ENCODE data around the gene STOM.

The STOM gene

GRCh38 chr9:121301881-121302286 lies 68.2 kb downstream of the STOM start:
- DNase-seq (ENCODE audit: low read depth) = no peak
- TF ChIP-seq, protein P1, sequence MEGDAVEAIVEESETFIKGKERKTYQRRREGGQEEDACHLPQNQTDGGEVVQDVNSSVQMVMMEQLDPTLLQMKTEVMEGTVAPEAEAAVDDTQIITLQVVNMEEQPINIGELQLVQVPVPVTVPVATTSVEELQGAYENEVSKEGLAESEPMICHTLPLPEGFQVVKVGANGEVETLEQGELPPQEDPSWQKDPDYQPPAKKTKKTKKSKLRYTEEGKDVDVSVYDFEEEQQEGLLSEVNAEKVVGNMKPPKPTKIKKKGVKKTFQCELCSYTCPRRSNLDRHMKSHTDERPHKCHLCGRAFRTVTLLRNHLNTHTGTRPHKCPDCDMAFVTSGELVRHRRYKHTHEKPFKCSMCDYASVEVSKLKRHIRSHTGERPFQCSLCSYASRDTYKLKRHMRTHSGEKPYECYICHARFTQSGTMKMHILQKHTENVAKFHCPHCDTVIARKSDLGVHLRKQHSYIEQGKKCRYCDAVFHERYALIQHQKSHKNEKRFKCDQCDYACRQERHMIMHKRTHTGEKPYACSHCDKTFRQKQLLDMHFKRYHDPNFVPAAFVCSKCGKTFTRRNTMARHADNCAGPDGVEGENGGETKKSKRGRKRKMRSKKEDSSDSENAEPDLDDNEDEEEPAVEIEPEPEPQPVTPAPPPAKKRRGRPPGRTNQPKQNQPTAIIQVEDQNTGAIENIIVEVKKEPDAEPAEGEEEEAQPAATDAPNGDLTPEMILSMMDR (IDR thresholded peaks at IDR 0.05; ENCODE audit: low read depth, low read length) = no peak
- TF ChIP-seq MYC (IDR thresholded peaks at IDR 0.05; ENCODE audit: low read depth, low read length) = no peak
- no peak for TF ChIP-seq POLR2A (IDR thresholded peaks at IDR 0.05; ENCODE audit: extremely low read depth, insufficient read length)
- TF ChIP-seq MAX (IDR thresholded peaks at IDR 0.05; ENCODE audit: low read depth, low read length) = no peak
- H3K4me3 ChIP-seq (ENCODE audit: low read depth, low read length) = no peak overlapping the region

GRCh38 chr9:121300283-121301119 lies 69.5 kb downstream of the STOM start:
- no peak for DNase-seq (ENCODE audit: low read depth)
- TF ChIP-seq, protein P1 (IDR thresholded peaks at IDR 0.05; ENCODE audit: low read depth, low read length) = no peak
- TF ChIP-seq MAX (IDR thresholded peaks at IDR 0.05; ENCODE audit: low read depth, low read length) = no peak
- no peak for TF ChIP-seq POLR2A (IDR thresholded peaks at IDR 0.05; ENCODE audit: extremely low read depth, insufficient read length)
- TF ChIP-seq MYC (IDR thresholded peaks at IDR 0.05; ENCODE audit: low read depth, low read length) = no peak
- no peak overlapping the region for H3K4me3 ChIP-seq (ENCODE audit: low read depth, low read length)

DNA sequence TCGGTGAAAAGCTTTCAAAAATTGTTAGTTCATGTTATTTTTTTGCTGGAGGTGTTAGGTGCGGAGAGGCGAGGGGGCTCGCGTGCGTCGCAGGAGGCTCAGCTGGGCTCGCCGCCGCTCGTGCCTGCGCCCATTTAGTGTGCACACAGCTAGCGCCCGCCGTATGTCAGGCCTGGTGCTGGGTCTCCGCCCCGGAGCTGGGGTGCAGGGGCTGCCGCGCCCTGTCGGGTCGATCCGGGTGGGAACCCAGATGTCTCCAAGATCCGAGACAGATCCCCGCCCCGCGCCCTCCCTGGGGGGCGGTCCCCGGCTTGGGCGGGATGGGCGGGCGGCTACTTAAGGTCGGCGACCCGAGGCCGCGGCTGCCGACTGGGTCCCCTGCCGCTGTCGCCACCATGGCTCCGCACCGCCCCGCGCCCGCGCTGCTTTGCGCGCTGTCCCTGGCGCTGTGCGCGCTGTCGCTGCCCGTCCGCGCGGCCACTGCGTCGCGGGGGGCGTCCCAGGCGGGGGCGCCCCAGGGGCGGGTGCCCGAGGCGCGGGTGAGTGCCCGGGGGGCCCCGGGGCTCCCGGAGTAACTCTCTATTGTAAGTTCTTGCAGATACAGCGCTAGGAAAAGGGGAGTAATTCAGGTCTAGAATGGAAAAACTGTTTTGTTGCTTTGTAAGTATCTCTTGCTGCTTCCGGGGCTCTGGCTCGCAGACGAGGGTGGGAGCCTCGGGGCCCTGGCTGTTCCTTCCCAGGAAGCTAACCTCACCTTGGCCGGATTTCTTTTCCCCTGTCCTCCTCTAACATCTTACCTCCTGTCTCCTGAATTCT lies 70.4 kb downstream of the STOM start:
- H3K4me3 ChIP-seq (ENCODE audit: low read depth, low read length) = no peak overlapping the region
- no peak for TF ChIP-seq POLR2A (IDR thresholded peaks at IDR 0.05; ENCODE audit: extremely low read depth, insufficient read length)
- no peak for TF ChIP-seq MAX (IDR thresholded peaks at IDR 0.05; ENCODE audit: low read depth, low read length)
- no peak for TF ChIP-seq MYC (IDR thresholded peaks at IDR 0.05; ENCODE audit: low read depth, low read length)
- TF ChIP-seq, protein P1 (IDR thresholded peaks at IDR 0.05; ENCODE audit: low read depth, low read length) = no peak
- DNase-seq (ENCODE audit: low read depth) = no peak

DNA sequence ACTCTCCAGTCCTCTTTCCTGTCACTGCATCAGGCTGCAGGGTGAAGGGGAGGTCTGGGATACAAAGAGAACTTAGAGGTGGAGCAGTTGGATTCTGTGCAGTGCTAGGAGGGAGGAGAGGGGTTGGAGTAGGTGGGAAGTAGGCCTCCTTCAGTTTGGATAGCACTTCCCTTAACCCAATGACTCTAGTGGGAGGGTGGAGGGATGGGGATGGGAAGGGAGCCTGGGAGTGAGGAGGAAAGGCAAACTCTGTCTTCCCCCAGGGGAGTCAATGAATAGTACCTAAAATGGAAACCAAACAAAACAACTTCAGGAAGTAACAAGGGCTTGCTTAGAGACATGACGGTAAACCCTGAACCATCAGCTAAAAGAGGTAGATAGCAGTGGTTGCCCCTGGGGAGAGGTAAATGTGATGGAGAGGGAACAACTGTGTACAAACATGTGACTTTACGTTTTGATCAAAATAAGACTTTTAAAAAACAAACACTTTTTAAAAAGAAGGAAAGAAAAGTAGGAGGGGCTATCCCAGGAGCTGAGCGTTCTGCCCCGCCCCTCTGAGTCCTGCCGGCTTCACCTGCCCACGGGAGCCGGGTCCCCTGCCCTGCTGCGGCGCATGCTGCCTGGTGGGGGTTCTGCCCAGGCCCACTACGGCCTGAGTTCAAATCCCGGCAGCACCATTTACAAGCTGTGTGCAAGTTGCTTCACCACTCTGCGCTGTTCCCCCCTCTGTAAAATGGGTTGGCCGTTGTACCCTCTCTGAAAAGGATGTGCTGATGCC lies 71.2 kb downstream of the STOM start:
- no peak overlapping the region for H3K4me3 ChIP-seq (ENCODE audit: low read depth, low read length)
- TF ChIP-seq, protein P1 (IDR thresholded peaks at IDR 0.05; ENCODE audit: low read depth, low read length) = no peak
- no peak for TF ChIP-seq MYC (IDR thresholded peaks at IDR 0.05; ENCODE audit: low read depth, low read length)
- TF ChIP-seq POLR2A (IDR thresholded peaks at IDR 0.05; ENCODE audit: extremely low read depth, insufficient read length) = no peak
- TF ChIP-seq MAX (IDR thresholded peaks at IDR 0.05; ENCODE audit: low read depth, low read length) = no peak
- DNase-seq (ENCODE audit: low read depth) = no peak

GRCh38 chr9:121298016-121298538 lies 72.0 kb downstream of the STOM start:
- TF ChIP-seq MYC (IDR thresholded peaks at IDR 0.05; ENCODE audit: low read depth, low read length) (no peak), POLR2A (IDR thresholded peaks at IDR 0.05; ENCODE audit: extremely low read depth, insufficient read length) (no peak), MAX (IDR thresholded peaks at IDR 0.05; ENCODE audit: low read depth, low read length) (no peak)
- TF ChIP-seq, protein P1 (IDR thresholded peaks at IDR 0.05; ENCODE audit: low read depth, low read length) = no peak
- no peak for DNase-seq (ENCODE audit: low read depth)
- H3K4me3 ChIP-seq (ENCODE audit: low read depth, low read length) = no peak overlapping the region
